Urinary bladder (tissue), 4 donors: ENCODE results near the gene FRMD4A. TPM values are rescaled to one million over a fixed set of nuclear protein-coding genes. Genes with fewer than 3 reads are reported as not detected.
"Not testable (repeated sequence)": the region's sequence is repeated elsewhere in the genome, so short reads cannot be mapped to it uniquely, and the experiment has no call there.

Experiments used
- DNase-seq: peaks from one replicate; pipeline ENCODE4 v3.0.0-alpha.2; 2015; ENCODE audit errors: extremely low spot score
- H3K27ac ChIP-seq: one replicate; pipeline ENCODE4 v1.5.1; 2013; ENCODE audit warnings: low read depth, mild to moderate bottlenecking, moderate library complexity
- H3K36me3 ChIP-seq: one replicate; pipeline ENCODE4 v1.6.1; 2013; ENCODE audit warnings: mild to moderate bottlenecking, moderate library complexity; ENCODE audit not compliant: insufficient read depth
- H3K4me1 ChIP-seq: one replicate; pipeline ENCODE4 v1.6.1; 2013; ENCODE audit warnings: mild to moderate bottlenecking, moderate library complexity; ENCODE audit not compliant: insufficient read depth
- H3K4me3 ChIP-seq: one replicate; pipeline ENCODE4 v1.5.1; 2013; ENCODE audit warnings: low read depth, low read length
- WGBS: extraction: QIAGEN DNeasy Blood & Tissue Kit; methylation state at CpG from one replicate; pipeline ENCODE4 v1.1.7; 2013; 5-methylcytosine and 5-hydroxymethylcytosine counted together
- polyA plus RNA-seq: library from polyadenylated mRNA; stranded (reverse); fragments of 200-250 nt; gene quantifications from one replicate; pipeline ENCODE4 v1.2.3, GENCODE V29; 2013
- total RNA-seq: library from RNA; depleted of rRNA; stranded (reverse); fragments of >200 nt; gene quantifications from one replicate; pipeline ENCODE4 v1.2.3, GENCODE V29; 2014
- donor health status: healthy with polysubstance abuse.
- donor health status: healthy.

The FRMD4A gene
- total and polyA plus RNA-seq, 2 donors: 15.1 to 32.9 TPM

- WGBS: 63% methylated on average over 7 of the region's 7 CpGs
- Histone ChIP-seq H3K4me1 (no peaks in the 10 kb centered on the region), H3K36me3 (no peaks in the 10 kb centered on the region), H3K4me3 (no peak overlapping the region), H3K27ac (no peak overlapping the region)
- no peak for DNase-seq
Measured at GRCh38 chr10:13882119-13882711, 448.5 kb downstream of the FRMD4A start.

- no peak overlapping the region for H3K4me3 ChIP-seq
- H3K4me1 ChIP-seq: no peaks in the 10 kb centered on the region
- no peak overlapping the region for H3K27ac ChIP-seq
- WGBS: 90% methylated on average over 3 of the region's 3 CpGs
- DNase-seq: no peak
- no peaks in the 10 kb centered on the region for H3K36me3 ChIP-seq
Measured at GRCh38 chr10:13880760-13881159, 450.0 kb downstream of the FRMD4A start.

- DNase-seq: no peak
- 66% methylated on average over 11 of the region's 11 CpGs for WGBS
- H3K4me3 ChIP-seq: no peak overlapping the region
- no peaks in the 10 kb centered on the region for H3K4me1 ChIP-seq
- H3K27ac ChIP-seq: no peak overlapping the region
- H3K36me3 ChIP-seq: no peaks in the 10 kb centered on the region
Measured at GRCh38 chr10:13877154-13877909, 453.4 kb downstream of the FRMD4A start.

GRCh38 chr10:13873196-13873595, 457.5 kb downstream of the FRMD4A start:
- DNase-seq: no peak
- H3K27ac ChIP-seq: no peak overlapping the region
- H3K36me3 ChIP-seq: no peaks in the 10 kb centered on the region
- no peak overlapping the region for H3K4me3 ChIP-seq
- H3K4me1 ChIP-seq: no peaks in the 10 kb centered on the region
- 73% methylated on average over 6 of the region's 6 CpGs for WGBS

- DNase-seq: no peak
- 88% methylated on average over 9 of the region's 9 CpGs for WGBS
- Histone ChIP-seq H3K4me3 (no peak overlapping the region), H3K4me1 (no peaks in the 10 kb centered on the region), H3K27ac (no peak overlapping the region), H3K36me3 (no peaks in the 10 kb centered on the region)
Measured at GRCh38 chr10:13872411-13872810, 458.3 kb downstream of the FRMD4A start.

GRCh38 chr10:13871776-13872175, 458.9 kb downstream of the FRMD4A start:
- WGBS: 86% methylated on average over 11 of the region's 11 CpGs
- Histone ChIP-seq H3K36me3 (no peaks in the 10 kb centered on the region), H3K4me1 (no peaks in the 10 kb centered on the region), H3K27ac (no peak overlapping the region), H3K4me3 (no peak overlapping the region)
- DNase-seq: no peak

- DNase-seq: no peak
- no peak overlapping the region for H3K4me3 ChIP-seq
- 82% methylated on average over 9 of the region's 9 CpGs for WGBS
Measured at GRCh38 chr10:13871011-13871410, 459.7 kb downstream of the FRMD4A start.

GRCh38 chr10:13869295-13869664, 461.4 kb downstream of the FRMD4A start:
- WGBS: 97% methylated on average over 12 of the region's 12 CpGs
- DNase-seq: no peak
- Histone ChIP-seq H3K27ac (no peak overlapping the region), H3K4me1 (no peaks in the 10 kb centered on the region), H3K4me3 (no peak overlapping the region), H3K36me3 (no peaks in the 10 kb centered on the region)

More at GRCh38 chr10:13871011-13871410, 459.7 kb downstream of the FRMD4A start:
- Histone ChIP-seq H3K27ac (no peak overlapping the region), H3K4me1 (no peaks in the 10 kb centered on the region), H3K36me3 (no peaks in the 10 kb centered on the region)

- WGBS: 95% methylated on average over 18 of the region's 18 CpGs
- H3K4me1 ChIP-seq: no peaks in the 10 kb centered on the region
Measured at GRCh38 chr10:13868528-13869294, 462.0 kb downstream of the FRMD4A start.

GRCh38 chr10:13867822-13868221, 462.9 kb downstream of the FRMD4A start:
- no peak for DNase-seq
- Histone ChIP-seq H3K4me3 (no peak overlapping the region), H3K4me1 (no peaks in the 10 kb centered on the region), H3K36me3 (no peaks in the 10 kb centered on the region), H3K27ac (no peak overlapping the region)
- WGBS: 95% methylated on average over 1 of the region's 1 CpG

More at GRCh38 chr10:13868528-13869294, 462.0 kb downstream of the FRMD4A start:
- no peaks in the 10 kb centered on the region for H3K36me3 ChIP-seq
- no peak overlapping the region for H3K27ac ChIP-seq
- no peak overlapping the region for H3K4me3 ChIP-seq
- DNase-seq: no peak

- no peak overlapping the region for H3K27ac ChIP-seq
- no peaks in the 10 kb centered on the region for H3K4me1 ChIP-seq
- 80% methylated on average over 12 of the region's 12 CpGs for WGBS
- H3K36me3 ChIP-seq: no peaks in the 10 kb centered on the region
- DNase-seq: no peak
- H3K4me3 ChIP-seq: no peak overlapping the region
Measured at GRCh38 chr10:13865758-13866491, 464.8 kb downstream of the FRMD4A start.

GRCh38 chr10:13865220-13865619, 465.5 kb downstream of the FRMD4A start:
- not testable (repeated sequence) for H3K4me1 ChIP-seq, H3K36me3 ChIP-seq, H3K27ac ChIP-seq, DNase-seq, H3K4me3 ChIP-seq
- WGBS: 99% methylated on average over 4 of the region's 4 CpGs

- H3K4me3 ChIP-seq: no peak overlapping the region
- no peaks in the 10 kb centered on the region for H3K4me1 ChIP-seq
- DNase-seq: no peak
- H3K27ac ChIP-seq: no peak overlapping the region
- H3K36me3 ChIP-seq: no peaks in the 10 kb centered on the region
- 64% methylated on average over 3 of the region's 3 CpGs for WGBS
Measured at GRCh38 chr10:13862546-13863233, 468.0 kb downstream of the FRMD4A start.
